CD4-positive, alpha-beta memory T cell (primary cell): Measurements from ENCODE around the gene GABRR2. TPM values are rescaled to one million over a fixed set of nuclear protein-coding genes. Genes with fewer than 3 reads are reported as not detected.
A peak's percentile ranks its signal among the peaks of the same experiment; 100 is the strongest.

Source experiments
- CTCF ChIA-PET: fragments of 350-600 bp; sonication (Branson Sonifier 250); formaldehyde crosslinking; loops from one replicate; lab custom pipeline; 2021; ENCODE audit warnings: inconsistent platforms; ENCODE audit not compliant: partially characterized antibody; lab: Charles Lee
- POLR2A ChIA-PET: fragments of 350-600 bp; sonication (Branson Sonifier 250); formaldehyde crosslinking; loops from one replicate; lab custom pipeline; 2021; ENCODE audit not compliant: partially characterized antibody; lab: Charles Lee
- DNase-seq, 5 donors: peaks; one replicate each; pipeline versions ENCODE4 v3.0.0 to v3.0.0-alpha.2; 2020 to 2022; ENCODE audit warnings: mixed read lengths in 1 of 5
- H3K27ac ChIP-seq: one replicate; pipeline ENCODE4 v1.7.0; 2013; ENCODE audit warnings: low read depth, low read length
- H3K27me3 ChIP-seq: 2 replicates; pipeline ENCODE4 v1.7.0; 2013; ENCODE audit warnings: mild to moderate bottlenecking, low read length, moderate library complexity; ENCODE audit not compliant: insufficient read depth
- H3K36me3 ChIP-seq: 2 replicates; pipeline ENCODE4 v1.7.0; 2013; ENCODE audit warnings: mild to moderate bottlenecking, low read length, moderate library complexity; ENCODE audit not compliant: insufficient read depth
- H3K4me1 ChIP-seq: 2 replicates; pipeline ENCODE4 v1.7.0; 2013; ENCODE audit warnings: mild to moderate bottlenecking, low read length, moderate library complexity; ENCODE audit not compliant: insufficient read depth
- H3K4me3 ChIP-seq, 2 donors: one replicate each; pipeline ENCODE4 v1.7.0; 2013; ENCODE audit warnings: low read length in 2 of 2, mild to moderate bottlenecking in 1 of 2
- H3K9me3 ChIP-seq, 2 donors: one replicate each; pipeline ENCODE4 v1.7.0; 2013; ENCODE audit warnings: low read length in 2 of 2, control low read depth in 1 of 2; ENCODE audit not compliant: control insufficient read depth in 1 of 2
- H3K27ac Mint-ChIP-seq, 7 donors: one replicate each; pipeline ENCODE4 v1.8.0; 2020 to 2021; ENCODE audit warnings: mixed read lengths in 7 of 7, mild to moderate bottlenecking in 6 of 7, inconsistent platforms in 3 of 7, moderate library complexity in 3 of 7
- H3K27me3 Mint-ChIP-seq, 2 donors: one replicate each; pipeline ENCODE4 v1.8.0; 2020 to 2021; ENCODE audit warnings: mixed read lengths in 2 of 2
- H3K36me3 Mint-ChIP-seq, 2 donors: one replicate each; pipeline ENCODE4 v1.8.0; 2020 to 2021; ENCODE audit warnings: mixed read lengths in 2 of 2, inconsistent platforms in 1 of 2, mild to moderate bottlenecking in 1 of 2
- H3K4me1 Mint-ChIP-seq, 4 donors: one replicate each; pipeline ENCODE4 v1.8.0; 2020 to 2021; ENCODE audit warnings: mixed read lengths in 4 of 4, mild to moderate bottlenecking in 1 of 4
- H3K4me3 Mint-ChIP-seq, 8 donors: one replicate each; pipeline ENCODE4 v1.8.0; 2020 to 2021; ENCODE audit warnings: mixed read lengths in 8 of 8, mild to moderate bottlenecking in 7 of 8, moderate library complexity in 6 of 8, inconsistent platforms in 3 of 8
- H3K9me3 Mint-ChIP-seq, 8 donors: one replicate each; pipeline ENCODE4 v1.8.0; 2020 to 2021; ENCODE audit warnings: mixed read lengths in 8 of 8, mild to moderate bottlenecking in 5 of 8, inconsistent platforms in 3 of 8, moderate library complexity in 1 of 8
- intact Hi-C: fragments of 100-400 bp; cut with micrococcal nuclease; formaldehyde crosslinking; loops from one replicate; pipeline ENCODE4 v1.15.1; 2023
- polyA plus RNA-seq, 2 donors: library from polyadenylated mRNA; unstranded; fragments of 300-500 nt; fragmentation: Illumina TruSeq; gene quantifications; one replicate each; pipeline ENCODE4 v1.2.3, GENCODE V29; 2021
- total RNA-seq, 2 experiments: library from RNA; stranded (reverse); gene quantifications; one replicate each; pipeline ENCODE4 v1.2.3, GENCODE V29; 2021

GABRR2 gene
- total and polyA plus RNA-seq, 4 experiments from 2014 or later, result 0.10 to 1.7 (median 1.2) TPM; not detected in 1

GRCh38 chr6:89356642-89357170 is 41.6 kb upstream of the GABRR2 start:
- Histone ChIP-seq H3K4me1 (peaks cover 35% of the 10 kb centered on the region), H3K27ac (no peak overlapping the region), H3K36me3 (no peaks in the 10 kb centered on the region), H3K27me3 (no peaks in the 10 kb centered on the region), H3K9me3 (no peaks in the 10 kb centered on the region), H3K4me3 (peak overlapping the region in 1 of 2 donors; percentile 12)
- peaks cover 31 to 64% (median 41%) of the 10 kb centered on the region in 4 donors for H3K4me1 Mint-ChIP-seq
- peak overlapping the region; percentile 44 to 98 (median 94) for H3K4me3 Mint-ChIP-seq
- peak overlapping the region; percentile 73 to 99 (median 95) for H3K27ac Mint-ChIP-seq
- no peak for DNase-seq
- ChIA-PET POLR2A (interaction anchor here (0.6 to 11.3 kb wide), 8 partner anchors 10 to 854 kb away, joined by 3 to 157 read pairs (median 4); partner anchors contain the start of genes PNRC1 and RNGTT), CTCF (interaction anchor here (0.7 to 4.3 kb wide), 12 partner anchors 9 to 394 kb away, joined by 3 to 45 read pairs (median 4); partner anchors contain the start of genes ANKRD6, PNRC1 and RNGTT)
- intact Hi-C loops, result loop anchor here (2.0 kb wide), 1 partner anchor 16 kb away; no protein-coding TSS in a partner anchor
- peaks cover 0 to 4% of the 10 kb centered on the region in 2 donors for H3K36me3 Mint-ChIP-seq
- H3K9me3 Mint-ChIP-seq, result no peaks in the 10 kb centered on the region
- H3K27me3 Mint-ChIP-seq, result no peaks in the 10 kb centered on the region

GRCh38 chr6:89355511-89356194 is 40.6 kb upstream of the GABRR2 start:
- CTCF ChIA-PET, result interaction anchor here (0.8 to 4.3 kb wide), 6 partner anchors 11 to 393 kb away, joined by 3 to 45 read pairs (median 8); partner anchors contain the start of gene RNGTT
- Mint-ChIP-seq H3K27me3 (no peaks in the 10 kb centered on the region), H3K4me1 (peaks cover 34 to 70% (median 44%) of the 10 kb centered on the region in 4 donors), H3K4me3 (peak overlapping the region in 3 of 8 donors; percentile 7 to 53 (median 16)), H3K36me3 (peaks cover 0 to 6% of the 10 kb centered on the region in 2 donors), H3K27ac (no peak overlapping the region), H3K9me3 (no peaks in the 10 kb centered on the region)
- Histone ChIP-seq H3K4me1 (peaks cover 45% of the 10 kb centered on the region), H3K36me3 (no peaks in the 10 kb centered on the region), H3K4me3 (no peak overlapping the region), H3K27me3 (no peaks in the 10 kb centered on the region), H3K27ac (no peak overlapping the region), H3K9me3 (no peaks in the 10 kb centered on the region)
- intact Hi-C loops, result loop anchor here (2.0 kb wide), 1 partner anchor 17 kb away; no protein-coding TSS in a partner anchor
- no peak for DNase-seq
- POLR2A ChIA-PET, result interaction anchor here (0.6 to 11.3 kb wide), 3 partner anchors 58 to 273 kb away, joined by 3 to 157 read pairs (median 6); partner anchors contain the start of gene PNRC1

- peak overlapping the region; percentile 86 to 96 (median 89) for H3K27ac Mint-ChIP-seq
- H3K36me3 ChIP-seq, result no peaks in the 10 kb centered on the region
- H3K4me1 Mint-ChIP-seq, result peaks cover 44 to 77% (median 56%) of the 10 kb centered on the region in 4 donors
- peaks cover 0 to 6% of the 10 kb centered on the region in 2 donors for H3K36me3 Mint-ChIP-seq
- no peaks in the 10 kb centered on the region for H3K9me3 ChIP-seq
- no peaks in the 10 kb centered on the region for H3K9me3 Mint-ChIP-seq
- H3K4me1 ChIP-seq, result peaks cover 62% of the 10 kb centered on the region
- peak overlapping the region; percentile 81 to 92 (median 86) for H3K4me3 Mint-ChIP-seq
- H3K27me3 Mint-ChIP-seq, result no peaks in the 10 kb centered on the region
- H3K27ac ChIP-seq, result peak overlapping the region; percentile 89
- CTCF ChIA-PET, result interaction anchor here (0.6 to 5.5 kb wide), 4 partner anchors 13 to 471 kb away, joined by 3 to 56 read pairs (median 28); no protein-coding TSS in a partner anchor
- DNase-seq, result peak in 1 of 5 donors; percentile 4
- POLR2A ChIA-PET, result interaction anchor here (1.1 to 11.3 kb wide), 3 partner anchors 9 to 285 kb away, joined by 3 to 157 read pairs (median 9); partner anchors contain the start of genes LYRM2 and PNRC1
- intact Hi-C loops, result loop anchor here (2.0 to 5.0 kb wide), 4 partner anchors 72 to 392 kb away; partner anchors contain the start of genes PM20D2, PNRC1 and RNGTT
- no peaks in the 10 kb centered on the region for H3K27me3 ChIP-seq
- H3K4me3 ChIP-seq, result peak overlapping the region in 1 of 2 donors; percentile 90
These were observed 38.7 kb upstream of the GABRR2 start for GRCh38 chr6:89353702-89354392.

GRCh38 chr6:89353118-89353556 is 38.0 kb upstream of the GABRR2 start:
- Histone ChIP-seq H3K4me3 (peak overlapping the region in 1 of 2 donors; percentile 90), H3K4me1 (peaks cover 68% of the 10 kb centered on the region), H3K27me3 (no peaks in the 10 kb centered on the region), H3K36me3 (no peaks in the 10 kb centered on the region), H3K9me3 (no peaks in the 10 kb centered on the region), H3K27ac (peak overlapping the region; percentile 89)
- H3K36me3 Mint-ChIP-seq, result peaks cover 0 to 6% of the 10 kb centered on the region in 2 donors
- peak overlapping the region; percentile 86 to 96 (median 89) for H3K27ac Mint-ChIP-seq
- H3K4me1 Mint-ChIP-seq, result peaks cover 49 to 82% (median 61%) of the 10 kb centered on the region in 4 donors
- ChIA-PET POLR2A (interaction anchor here (1.2 to 11.3 kb wide), 11 partner anchors 8 to 390 kb away, joined by 5 to 157 read pairs (median 9); partner anchors contain the start of genes LYRM2, PNRC1 and RNGTT), CTCF (interaction anchor here (0.6 to 8.9 kb wide), 5 partner anchors 9 to 470 kb away, joined by 3 to 79 read pairs (median 17); no protein-coding TSS in a partner anchor)
- H3K4me3 Mint-ChIP-seq, result peak overlapping the region; percentile 81 to 92 (median 86)
- peak in 1 of 5 donors; percentile 44 for DNase-seq
- no peaks in the 10 kb centered on the region for H3K9me3 Mint-ChIP-seq
- intact Hi-C loops, result loop anchor here (2.0 to 5.0 kb wide), 4 partner anchors 71 to 391 kb away; partner anchors contain the start of genes PM20D2, PNRC1 and RNGTT
- no peaks in the 10 kb centered on the region for H3K27me3 Mint-ChIP-seq

GRCh38 chr6:89352278-89353117 is 37.4 kb upstream of the GABRR2 start, which contains the start of gene UBE2J1:
TSS of gene UBE2J1 (minus strand) at chr6:89352722. CDS start at chr6:89352569, 153 bp downstream.
- Histone ChIP-seq H3K36me3 (no peaks in the 10 kb centered on the region), H3K27me3 (no peaks in the 10 kb centered on the region), H3K4me3 (peak within 1 kb of the TSS; percentile 1 to 90), H3K9me3 (no peaks in the 10 kb centered on the region), H3K27ac (peak within 1 kb of the TSS; percentile 89), H3K4me1 (peaks cover 69% of the 10 kb centered on the region)
- DNase-seq, result peak; percentile 67 to 75 (median 71)
- H3K4me3 Mint-ChIP-seq, result peak within 1 kb of the TSS; percentile 92 to 99 (median 98)
- H3K27me3 Mint-ChIP-seq, result no peaks in the 10 kb centered on the region
- H3K27ac Mint-ChIP-seq, result peak within 1 kb of the TSS; percentile 86 to 99 (median 98)
- H3K9me3 Mint-ChIP-seq, result no peaks in the 10 kb centered on the region
- peaks cover 44 to 82% (median 61%) of the 10 kb centered on the region in 4 donors for H3K4me1 Mint-ChIP-seq
- intact Hi-C loops, result loop anchor here (2.0 to 5.0 kb wide), 4 partner anchors 70 to 390 kb away; partner anchors contain the start of genes PM20D2, PNRC1 and RNGTT
- ChIA-PET POLR2A (interaction anchor here (0.8 to 11.3 kb wide), 16 partner anchors 8 to 468 kb away, joined by 3 to 157 read pairs (median 9); partner anchors contain the start of genes LYRM2, MDN1, PM20D2 and PNRC1), CTCF (interaction anchor here (0.9 to 8.9 kb wide), 7 partner anchors 9 to 369 kb away, joined by 3 to 79 read pairs (median 17); no protein-coding TSS in a partner anchor)
- H3K36me3 Mint-ChIP-seq, result peaks cover 0 to 6% of the 10 kb centered on the region in 2 donors
